ENCODE results near the gene RAB5B. TPM values are rescaled to one million over a fixed set of nuclear protein-coding genes. Genes with fewer than 3 reads are reported as not detected.

Gene RAB5B
- total RNA-seq, 1 experiment from 2014 or later: 44.5 TPM

DNA sequence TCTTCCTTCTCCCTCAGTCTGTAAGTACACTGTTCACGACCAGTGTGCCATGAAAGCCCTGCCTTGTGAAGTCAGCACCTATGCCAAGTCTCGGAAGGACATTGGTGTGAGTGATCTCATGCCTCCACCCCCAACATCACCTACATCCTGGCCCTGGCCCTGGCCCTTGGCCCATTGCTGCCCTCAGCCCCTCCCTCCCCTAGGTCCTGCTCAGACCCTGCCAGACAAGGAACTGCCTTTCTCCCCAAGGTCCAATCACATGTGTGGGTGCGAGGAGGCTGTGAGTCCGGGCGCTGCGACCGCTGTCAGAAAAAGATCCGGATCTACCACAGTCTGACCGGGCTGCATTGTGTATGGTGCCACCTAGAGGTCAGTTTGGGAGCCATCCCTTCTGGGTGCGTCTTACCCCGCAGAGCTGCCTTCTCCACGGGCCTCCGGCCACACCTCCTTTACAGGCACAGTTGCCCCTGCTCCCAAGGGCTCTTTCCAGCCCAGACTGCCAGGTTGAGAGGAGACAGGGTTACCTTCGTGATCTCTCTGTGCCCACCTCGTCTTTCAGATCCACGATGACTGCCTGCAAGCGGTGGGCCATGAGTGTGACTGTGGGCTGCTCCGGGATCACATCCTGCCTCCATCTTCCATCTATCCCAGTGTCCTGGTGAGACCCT, 33.7 kb upstream of the RAB5B start:
- Histone ChIP-seq H3K4me3 (replicated peaks in 1 of 2; ENCODE audit: low read depth in 1 of 2, low read length in 2 of 2) (no peak overlapping the region), H4K20me1 (ENCODE audit: insufficient read depth) (no peaks in the 10 kb centered on the region), H3K9me3 (ENCODE audit: control insufficient read depth in 1 of 2, insufficient read depth in 1 of 2, low read depth in 1 of 2, low read length in 2 of 2) (no peaks in the 10 kb centered on the region), H2AFZ (ENCODE audit: low read depth, low read length, poor library complexity, severe bottlenecking) (no peak overlapping the region), H3K36me3 (ENCODE audit: control insufficient read depth in 1 of 2, insufficient read depth in 2 of 2, low read length in 2 of 2) (peaks cover 2 to 6% of the 10 kb centered on the region in 2 experiments; a peak in 2 of 4 replicates), H3K4me2 (ENCODE audit: low read length) (peak overlapping the region; percentile 64), H3K9ac (ENCODE audit: low read length) (no peak overlapping the region), H3K79me2 (ENCODE audit: insufficient read depth, low read length) (no peaks in the 10 kb centered on the region), H3K27me3 (ENCODE audit: insufficient read depth, low read length) (no peaks in the 10 kb centered on the region), H3K27ac (ENCODE audit: low read depth, low read length) (peak overlapping the region; percentile 26; the same call in 1 of the 2 replicates), H3K9me2 (ENCODE audit: insufficient read depth) (no peaks in the 10 kb centered on the region), H3K4me1 (ENCODE audit: control insufficient read depth in 1 of 2, insufficient read depth in 2 of 2, low read length in 2 of 2) (peaks cover 4 to 25% of the 10 kb centered on the region in 2 experiments)
- BruUV-seq (replicated peaks): no TSS peak
- ChIA-PET RAD21 (ENCODE audit: low non-redundant PET in 1 of 2, low total read pairs in 2 of 2, uncharacterized antibody in 2 of 2, unreplicated experiment in 2 of 2) (interaction anchor here in 1 of 2 experiments (1.0 kb wide), 1 partner anchor 202 kb away, joined by 7 read pairs; no protein-coding TSS in a partner anchor), CTCF (interaction anchor here (0.6 to 2.3 kb wide), 17 partner anchors 8 to 305 kb away, joined by 3 to 18 read pairs (median 4); partner anchors contain the start of genes DNAJC14 and RAB5B), POLR2A (interaction anchor here (1.6 kb wide), 1 partner anchor 119 kb away, joined by 4 read pairs; no protein-coding TSS in a partner anchor)
- TF ChIP-seq RAD21 (IDR thresholded peaks at IDR 0.05; ENCODE audit: low read depth): peak; percentile 91
- no peak for TF ChIP-seq ZNF274 (IDR thresholded peaks at IDR 0.05; ENCODE audit: low read depth, low read length)
- peak; percentile 17 for TF ChIP-seq YY1 (IDR thresholded peaks at IDR 0.05; ENCODE audit: extremely low read depth, insufficient replicate concordance, low read depth, low read length)
- TF ChIP-seq EZH2 (IDR thresholded peaks at IDR 0.05): no peak
- no peak for TF ChIP-seq SP1 (IDR thresholded peaks at IDR 0.05; ENCODE audit: low read depth)
- no peak for TF ChIP-seq SIN3A (IDR thresholded peaks at IDR 0.05; ENCODE audit: low read depth)
- no peak for TF ChIP-seq POLR2A (IDR thresholded peaks at IDR 0.05; ENCODE audit: borderline replicate concordance, extremely low read depth, insufficient read depth, insufficient read length)
- TF ChIP-seq EGR1 (IDR thresholded peaks at IDR 0.05; ENCODE audit: low read depth): no peak
- no peak for TF ChIP-seq TCF7L2 (IDR thresholded peaks at IDR 0.05; ENCODE audit: borderline replicate concordance, extremely low read depth, insufficient read depth, insufficient read length)
- TF ChIP-seq, protein P1, sequence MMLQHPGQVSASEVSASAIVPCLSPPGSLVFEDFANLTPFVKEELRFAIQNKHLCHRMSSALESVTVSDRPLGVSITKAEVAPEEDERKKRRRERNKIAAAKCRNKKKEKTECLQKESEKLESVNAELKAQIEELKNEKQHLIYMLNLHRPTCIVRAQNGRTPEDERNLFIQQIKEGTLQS (IDR thresholded peaks at IDR 0.05): no peak
- TF ChIP-seq, protein P2, sequence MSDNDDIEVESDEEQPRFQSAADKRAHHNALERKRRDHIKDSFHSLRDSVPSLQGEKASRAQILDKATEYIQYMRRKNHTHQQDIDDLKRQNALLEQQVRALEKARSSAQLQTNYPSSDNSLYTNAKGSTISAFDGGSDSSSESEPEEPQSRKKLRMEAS (IDR thresholded peaks at IDR 0.05): no peak
- TF ChIP-seq EZH2phosphoT487 (IDR thresholded peaks at IDR 0.05; ENCODE audit: borderline replicate concordance): no peak
- TF ChIP-seq SRF (IDR thresholded peaks at IDR 0.05; ENCODE audit: low read depth): no peak
- TF ChIP-seq, protein P3, sequence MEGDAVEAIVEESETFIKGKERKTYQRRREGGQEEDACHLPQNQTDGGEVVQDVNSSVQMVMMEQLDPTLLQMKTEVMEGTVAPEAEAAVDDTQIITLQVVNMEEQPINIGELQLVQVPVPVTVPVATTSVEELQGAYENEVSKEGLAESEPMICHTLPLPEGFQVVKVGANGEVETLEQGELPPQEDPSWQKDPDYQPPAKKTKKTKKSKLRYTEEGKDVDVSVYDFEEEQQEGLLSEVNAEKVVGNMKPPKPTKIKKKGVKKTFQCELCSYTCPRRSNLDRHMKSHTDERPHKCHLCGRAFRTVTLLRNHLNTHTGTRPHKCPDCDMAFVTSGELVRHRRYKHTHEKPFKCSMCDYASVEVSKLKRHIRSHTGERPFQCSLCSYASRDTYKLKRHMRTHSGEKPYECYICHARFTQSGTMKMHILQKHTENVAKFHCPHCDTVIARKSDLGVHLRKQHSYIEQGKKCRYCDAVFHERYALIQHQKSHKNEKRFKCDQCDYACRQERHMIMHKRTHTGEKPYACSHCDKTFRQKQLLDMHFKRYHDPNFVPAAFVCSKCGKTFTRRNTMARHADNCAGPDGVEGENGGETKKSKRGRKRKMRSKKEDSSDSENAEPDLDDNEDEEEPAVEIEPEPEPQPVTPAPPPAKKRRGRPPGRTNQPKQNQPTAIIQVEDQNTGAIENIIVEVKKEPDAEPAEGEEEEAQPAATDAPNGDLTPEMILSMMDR (IDR thresholded peaks at IDR 0.05 in 2 of 3, conservative IDR thresholded peaks at IDR 0.05 in 1 of 3; ENCODE audit: borderline replicate concordance in 1 of 3, insufficient read depth in 1 of 3, low read depth in 2 of 3, low read length in 2 of 3): peak; percentile 75 to 93 (median 91); a peak in 5 of 6 replicates
- DNase-seq (ENCODE audit: low read depth, low spot score) (peak; percentile 59), ATAC-seq (peak; percentile 100)
- intact Hi-C loops (cut with micrococcal nuclease): loop anchor here (1.0 kb wide), 1 partner anchor 120 kb away; no protein-coding TSS in a partner anchor
